RPMI8226 (cell line): ENCODE data around the gene OR2T11.
"Not testable (repeated sequence)": the region's sequence is repeated elsewhere in the genome, so short reads cannot be mapped to it uniquely, and the experiment has no call there.

ENCODE experiments used
- DNase-seq: peaks from one replicate; pipeline ENCODE4 v3.0.0-alpha.2; 2015

The OR2T11 gene, protein sequence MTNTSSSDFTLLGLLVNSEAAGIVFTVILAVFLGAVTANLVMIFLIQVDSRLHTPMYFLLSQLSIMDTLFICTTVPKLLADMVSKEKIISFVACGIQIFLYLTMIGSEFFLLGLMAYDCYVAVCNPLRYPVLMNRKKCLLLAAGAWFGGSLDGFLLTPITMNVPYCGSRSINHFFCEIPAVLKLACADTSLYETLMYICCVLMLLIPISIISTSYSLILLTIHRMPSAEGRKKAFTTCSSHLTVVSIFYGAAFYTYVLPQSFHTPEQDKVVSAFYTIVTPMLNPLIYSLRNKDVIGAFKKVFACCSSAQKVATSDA

DNA sequence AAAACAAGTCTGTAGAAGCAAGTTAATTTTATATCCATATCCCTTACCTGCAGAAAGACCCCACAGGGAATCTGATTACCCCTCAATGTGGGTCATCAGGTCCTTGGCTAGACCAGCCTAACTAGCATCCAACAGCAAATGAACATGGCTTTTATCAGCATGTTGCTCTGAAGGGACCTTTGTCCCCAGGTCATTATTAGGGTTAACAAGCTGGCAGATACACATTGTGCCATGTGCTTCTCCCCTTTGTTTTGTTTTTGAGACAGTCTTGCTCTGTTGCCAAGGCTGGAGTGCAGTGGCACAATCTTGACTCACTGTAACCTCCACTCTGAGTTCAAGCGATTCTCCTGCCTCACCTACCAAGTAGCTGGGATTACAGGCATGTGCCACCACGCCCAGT, at the start of gene OR2T11:
Gene OR2T11 (minus strand): TSS at position 101 of the 400 bp plus-strand sequence. CDS start 7,963 bp downstream, outside the sequence.
- not testable (repeated sequence) for DNase-seq

DNA sequence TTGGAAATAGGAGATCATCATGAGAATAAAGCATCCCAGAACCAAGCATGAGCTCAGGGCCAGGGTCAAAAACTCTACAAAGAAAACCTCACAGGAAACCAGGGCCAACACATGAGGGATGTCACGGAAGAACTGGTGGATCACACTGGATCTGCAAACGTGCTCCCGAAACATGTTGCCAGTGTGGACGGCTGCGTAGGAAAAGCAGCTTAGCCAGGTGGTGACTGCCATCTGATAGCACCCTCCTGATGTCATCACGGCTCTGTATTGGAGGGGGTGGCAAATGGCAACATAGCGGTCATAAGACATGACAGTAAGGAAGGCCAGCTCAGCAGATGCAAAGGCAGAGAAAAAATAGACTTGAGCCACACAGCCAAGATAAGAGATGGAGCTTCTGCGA, 46.8 kb upstream of the OR2T11 start:
- DNase-seq, result no peak

DNA sequence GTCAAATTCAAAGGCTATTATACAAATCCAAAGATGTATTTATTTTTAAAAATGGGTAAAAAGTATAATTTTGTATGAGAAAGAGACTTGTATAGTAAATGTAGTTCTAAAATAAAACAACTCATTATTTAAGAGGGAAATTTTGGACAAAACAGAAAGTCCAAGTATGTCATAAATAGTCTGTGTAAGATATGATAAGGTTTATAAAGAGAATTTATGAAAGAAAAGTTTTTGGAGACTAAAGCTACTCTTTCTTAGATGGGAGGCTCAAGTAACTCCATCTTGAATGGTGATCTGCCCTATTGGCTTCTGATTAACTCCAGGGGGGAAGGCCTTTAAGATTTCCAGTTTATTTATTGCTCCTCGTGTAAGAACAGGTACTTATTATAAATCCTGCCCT, 35.1 kb upstream of the OR2T11 start:
- DNase-seq, result no peak

DNA sequence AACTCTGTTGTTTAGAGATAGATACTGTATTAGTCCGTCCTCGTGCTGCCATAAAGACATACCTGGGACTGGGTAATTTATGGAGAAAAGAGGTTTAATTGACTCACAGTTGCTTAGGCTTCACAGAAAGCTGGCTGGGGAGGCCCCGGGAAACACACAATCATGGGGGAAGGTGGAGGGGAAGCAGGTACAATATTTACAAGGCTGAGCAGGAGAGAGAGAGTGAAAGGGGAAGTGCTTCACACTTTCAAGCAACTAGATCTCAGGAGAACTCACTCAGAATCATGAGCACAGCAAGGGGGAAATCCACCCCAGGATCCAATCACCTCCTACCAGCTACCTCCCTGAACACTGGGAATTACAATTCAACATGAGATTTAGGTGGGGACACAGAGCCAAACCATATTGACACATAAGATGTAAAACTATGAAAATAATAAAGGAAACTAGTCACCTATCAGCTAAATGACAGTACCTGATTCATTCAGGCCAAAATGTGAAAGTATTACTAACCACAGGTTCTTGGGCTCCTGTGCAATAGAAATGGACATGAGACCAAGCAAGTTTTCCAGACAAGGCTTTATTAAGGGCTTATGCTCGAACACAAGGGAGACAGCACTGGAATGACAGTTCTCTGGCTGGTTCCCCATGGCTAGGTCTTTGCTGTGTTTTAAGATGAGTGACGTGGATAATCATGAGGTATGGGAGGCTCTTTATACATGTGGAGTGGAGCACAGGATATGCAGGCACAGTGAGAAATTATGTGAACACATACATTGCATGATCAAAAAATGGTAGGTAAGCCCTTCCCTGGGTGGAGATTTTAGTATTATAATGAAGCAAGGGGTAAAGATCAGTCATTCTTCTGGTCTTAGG, 28.8 kb upstream of the OR2T11 start:
- DNase-seq, result not testable (repeated sequence)

DNA sequence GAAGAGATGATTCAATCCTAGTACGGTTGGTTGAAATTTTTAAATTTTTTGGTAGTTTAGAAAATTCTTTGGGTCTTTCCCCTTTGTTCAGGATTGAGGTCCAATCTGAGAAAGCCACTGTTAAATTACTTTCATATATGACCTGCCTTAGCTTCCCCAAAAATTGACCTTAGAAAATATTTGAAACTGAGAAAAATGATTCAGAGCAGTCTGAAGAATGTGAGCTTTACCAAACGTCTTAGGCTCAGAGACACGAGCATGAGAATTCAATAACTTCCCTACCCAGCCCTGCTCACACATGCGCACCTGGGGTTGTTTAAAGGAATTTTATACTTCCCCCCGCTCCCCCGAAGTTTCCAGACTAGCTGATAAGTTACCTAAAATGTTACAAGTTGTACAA, 21.9 kb upstream of the OR2T11 start:
- not testable (repeated sequence) for DNase-seq

DNA sequence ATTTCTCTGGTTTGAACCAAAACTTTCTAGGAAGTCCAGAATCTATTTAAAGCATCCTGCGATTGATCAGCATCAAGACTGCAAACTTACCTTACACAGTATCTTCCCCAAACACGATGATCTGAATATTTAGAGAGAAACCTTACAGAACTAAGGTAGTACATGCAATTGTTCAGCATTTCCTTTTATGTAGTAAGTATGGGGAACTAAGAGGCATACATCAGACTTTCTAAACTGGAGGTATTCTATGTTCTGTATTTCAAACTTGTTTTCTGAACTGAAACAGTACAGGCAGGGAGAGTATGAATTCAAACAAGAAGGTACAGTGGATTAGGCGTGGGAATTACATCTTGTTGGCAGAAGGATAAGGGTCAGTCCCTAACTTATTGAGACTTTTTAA, 20.5 kb upstream of the OR2T11 start, which contains the start of gene OR2T27:
Gene OR2T27 (minus strand): TSS at position 175 of the 400 bp plus-strand sequence. CDS start 4,644 bp downstream, outside the sequence.
- not testable (repeated sequence) for DNase-seq

DNA sequence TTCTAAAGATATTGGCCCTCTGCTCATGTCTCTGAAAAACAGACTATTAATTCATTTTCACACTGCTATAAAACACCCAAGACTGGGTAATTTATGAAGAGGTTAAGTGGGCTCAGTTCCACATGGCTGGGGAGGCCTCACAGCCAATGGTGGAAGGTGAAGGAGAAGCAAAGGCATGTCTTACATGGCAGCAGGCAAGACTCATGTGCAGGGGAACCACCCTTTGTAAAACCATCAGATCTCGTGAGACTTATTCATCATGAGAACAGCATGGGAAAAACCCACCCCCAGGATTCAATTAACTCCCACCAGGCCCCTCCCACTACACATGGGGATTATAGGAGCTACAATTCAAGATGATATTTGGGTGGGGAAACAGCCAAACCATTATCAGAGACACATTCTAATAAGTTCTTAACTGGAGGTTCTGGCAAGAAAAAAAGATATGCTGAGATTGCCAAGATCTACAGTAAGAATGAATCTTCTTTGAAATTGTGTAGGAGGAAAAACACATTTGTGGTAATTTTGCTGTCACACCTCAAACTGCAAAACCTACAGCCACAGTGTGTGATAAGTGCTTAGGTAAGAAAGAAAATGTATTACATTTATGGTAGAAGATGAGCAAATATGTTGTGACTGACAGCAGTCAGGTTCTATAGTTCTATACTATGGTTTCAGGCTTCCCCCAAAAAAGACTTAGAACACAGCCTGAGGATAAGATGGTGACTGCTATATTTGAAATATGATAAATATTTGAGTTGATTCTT, 14.1 kb upstream of the OR2T11 start:
- DNase-seq, result not testable (repeated sequence)

DNA sequence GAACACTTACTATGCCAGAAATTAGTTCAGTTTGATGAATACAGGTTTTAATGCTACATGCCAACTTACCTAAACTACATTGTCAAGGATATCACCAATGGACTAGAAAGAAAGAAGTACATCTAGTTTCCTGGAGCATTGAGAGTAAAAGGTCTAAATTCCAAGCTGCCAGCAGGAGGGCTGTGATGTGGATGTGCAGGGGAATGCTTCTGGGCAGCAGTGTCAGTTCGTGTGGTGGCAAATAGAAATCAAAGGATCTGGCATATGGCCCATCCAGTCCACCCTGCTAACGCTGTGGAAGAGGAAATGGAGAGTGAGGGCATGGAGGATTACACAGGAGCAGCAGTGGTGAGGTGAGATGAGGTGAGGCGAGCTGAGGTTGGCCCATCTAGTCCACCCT, 10.3 kb upstream of the OR2T11 start, which contains the start of gene OR2T35:
Gene OR2T35 (minus strand): TSS at position 101 of the 400 bp plus-strand sequence. CDS start 6,020 bp downstream, outside the sequence.
- DNase-seq, result not testable (repeated sequence)

DNA sequence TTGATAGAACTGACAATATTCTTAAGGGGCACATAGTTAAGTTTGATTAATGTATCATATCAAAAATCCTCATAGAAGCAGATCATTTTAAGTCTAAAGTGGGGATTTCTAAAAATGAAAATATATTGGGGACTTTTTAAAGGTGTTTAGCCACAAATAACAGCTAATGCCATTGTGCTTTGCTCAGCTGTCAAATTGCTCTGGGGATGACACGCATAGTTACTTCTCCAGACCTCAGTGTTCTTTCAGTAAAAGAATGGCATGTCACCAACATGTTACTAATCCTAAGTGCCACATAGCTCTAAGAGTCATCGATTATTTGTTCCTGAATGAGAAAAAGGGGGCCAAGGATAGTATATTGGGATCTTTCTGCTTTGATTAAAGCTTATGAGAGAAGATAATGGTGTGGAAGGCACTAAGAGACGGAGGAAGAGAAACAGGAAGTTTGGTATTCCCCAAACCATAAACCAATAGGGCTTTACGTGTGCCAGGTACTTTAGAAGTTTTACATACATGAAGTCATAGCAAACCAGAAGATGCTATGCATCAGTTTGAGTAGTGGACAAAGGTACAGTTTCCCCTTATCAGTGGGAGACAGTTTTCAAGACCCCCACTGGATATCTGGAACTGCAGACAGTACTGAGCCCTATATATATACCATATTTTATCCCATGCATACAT, 8.2 kb upstream of the OR2T11 start:
- DNase-seq, result not testable (repeated sequence)

DNA sequence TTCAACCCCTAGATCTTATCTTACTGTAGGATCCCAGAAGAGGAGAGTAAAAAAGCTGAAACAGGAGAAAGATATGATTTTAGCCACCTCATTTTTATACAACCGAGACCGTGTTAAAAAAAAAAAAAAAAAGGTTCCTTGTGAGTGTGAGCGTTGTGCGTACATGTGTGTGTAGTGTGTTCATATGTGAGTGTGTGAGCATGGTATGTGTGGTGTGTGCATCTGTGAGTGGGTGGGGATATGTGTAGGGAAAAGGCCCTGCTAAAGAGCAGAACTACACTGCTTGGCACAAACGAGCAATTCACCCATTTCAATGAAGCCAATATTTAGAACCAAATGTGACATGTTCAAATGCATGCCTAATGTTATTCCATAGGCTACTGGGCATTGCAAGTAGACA, 6.7 kb upstream of the OR2T11 start:
- DNase-seq, result not testable (repeated sequence)

DNA sequence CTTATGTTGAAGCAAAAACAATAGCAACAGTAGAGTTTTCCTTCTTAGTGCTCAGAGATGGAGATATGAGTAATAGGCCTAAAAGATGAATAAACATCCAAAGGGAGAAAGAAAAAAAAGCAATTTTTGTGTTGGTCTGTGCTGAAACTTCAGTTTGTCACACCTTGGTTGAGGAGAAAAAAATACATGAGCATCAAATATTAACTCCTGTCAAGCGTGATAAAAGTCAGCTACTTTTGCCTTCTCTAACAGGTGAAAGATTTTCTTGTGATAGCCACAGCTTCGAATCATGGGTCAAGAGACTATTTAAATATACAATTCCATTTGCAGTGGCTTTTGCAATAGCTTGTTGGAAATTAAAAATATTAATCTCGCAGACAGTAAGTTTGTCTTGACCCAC, 6.0 kb upstream of the OR2T11 start:
- DNase-seq, result not testable (repeated sequence)

DNA sequence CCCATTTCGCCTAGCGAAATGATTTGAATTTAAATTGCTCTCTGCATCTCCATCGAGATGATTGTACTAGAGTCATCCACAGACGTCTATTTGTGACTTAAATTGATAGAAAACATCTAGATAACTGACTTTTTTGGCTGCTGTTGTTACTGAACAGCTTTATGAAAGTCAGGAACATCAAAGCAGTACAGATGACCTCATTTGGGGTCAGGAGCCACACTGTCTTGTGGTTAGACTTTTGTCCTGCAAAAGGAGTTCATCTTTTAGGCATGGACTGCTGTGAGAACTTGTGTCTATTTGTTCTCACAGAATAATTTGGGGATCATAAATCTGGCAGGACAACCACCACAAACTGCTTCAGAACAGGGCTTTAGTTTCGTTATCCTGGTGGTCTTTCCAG, 4.8 kb upstream of the OR2T11 start:
- DNase-seq, result not testable (repeated sequence)

DNA sequence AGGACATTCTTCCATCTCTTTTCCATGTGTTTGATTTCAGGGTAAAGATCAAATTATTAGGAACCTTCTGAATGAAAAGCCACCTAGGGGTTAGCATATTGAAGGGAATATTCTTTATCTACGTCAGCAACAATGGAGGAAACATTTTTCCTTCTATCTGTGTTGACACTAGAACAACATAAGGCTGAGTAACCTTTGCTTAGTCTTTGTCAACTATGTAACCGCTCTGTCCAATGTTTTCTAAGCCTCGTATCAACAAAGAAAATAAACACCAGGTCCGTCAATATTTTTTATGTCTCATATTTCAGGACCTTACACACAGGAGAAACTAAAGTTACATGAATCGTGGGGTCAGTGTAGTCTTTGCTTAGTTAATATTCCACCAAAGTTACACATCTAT, 1.7 kb upstream of the OR2T11 start:
- DNase-seq, result not testable (repeated sequence)

DNA sequence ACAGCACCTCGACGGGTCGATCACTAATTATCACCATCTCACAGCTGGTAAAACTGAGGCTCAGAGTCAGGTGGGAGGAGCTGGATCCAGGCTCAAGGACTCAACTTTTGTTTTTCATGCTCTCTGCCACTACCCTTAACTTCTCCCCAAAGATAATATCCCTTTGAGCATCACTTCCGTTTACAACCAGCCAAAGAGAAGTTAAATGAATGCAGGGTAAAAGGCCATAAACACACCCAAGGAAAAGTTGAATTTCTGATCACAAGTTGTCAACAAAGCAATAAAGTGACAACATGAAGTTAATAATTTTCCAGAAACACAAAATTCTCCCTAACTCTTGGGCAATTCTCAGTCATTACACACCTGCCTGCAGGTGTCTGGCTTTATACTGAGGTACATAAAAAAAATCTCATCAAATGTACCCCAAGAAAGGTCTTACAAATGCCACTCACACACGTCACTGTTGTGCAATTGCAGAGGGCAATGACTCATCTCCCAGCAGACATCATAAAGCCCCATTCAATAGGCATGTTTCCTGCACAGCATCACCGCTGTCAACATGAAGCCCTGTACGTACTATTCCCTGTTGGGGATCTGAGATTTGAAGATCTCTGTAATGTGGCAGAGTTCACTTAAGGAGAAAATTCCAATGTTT, 3.4 kb downstream of the OR2T11 start:
- DNase-seq, result no peak

DNA sequence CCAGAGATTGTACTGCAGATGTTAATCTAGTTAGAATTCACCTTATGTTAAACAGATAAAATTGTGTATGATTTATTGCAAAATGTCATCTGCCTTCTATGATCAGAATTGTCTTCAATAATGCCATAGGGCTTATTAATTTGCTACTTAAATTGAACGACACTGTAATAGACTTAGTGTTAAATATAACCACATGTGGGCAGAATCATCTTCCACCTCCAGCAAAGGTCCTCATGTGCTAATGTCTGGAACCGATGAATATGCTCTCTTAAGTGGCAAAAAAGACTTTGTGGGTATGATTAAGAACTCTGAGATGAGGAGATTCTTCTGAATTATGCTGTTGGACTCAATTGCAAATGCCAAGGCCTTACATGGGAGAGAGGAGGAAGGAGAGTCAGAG, 4.3 kb downstream of the OR2T11 start:
- no peak for DNase-seq

DNA sequence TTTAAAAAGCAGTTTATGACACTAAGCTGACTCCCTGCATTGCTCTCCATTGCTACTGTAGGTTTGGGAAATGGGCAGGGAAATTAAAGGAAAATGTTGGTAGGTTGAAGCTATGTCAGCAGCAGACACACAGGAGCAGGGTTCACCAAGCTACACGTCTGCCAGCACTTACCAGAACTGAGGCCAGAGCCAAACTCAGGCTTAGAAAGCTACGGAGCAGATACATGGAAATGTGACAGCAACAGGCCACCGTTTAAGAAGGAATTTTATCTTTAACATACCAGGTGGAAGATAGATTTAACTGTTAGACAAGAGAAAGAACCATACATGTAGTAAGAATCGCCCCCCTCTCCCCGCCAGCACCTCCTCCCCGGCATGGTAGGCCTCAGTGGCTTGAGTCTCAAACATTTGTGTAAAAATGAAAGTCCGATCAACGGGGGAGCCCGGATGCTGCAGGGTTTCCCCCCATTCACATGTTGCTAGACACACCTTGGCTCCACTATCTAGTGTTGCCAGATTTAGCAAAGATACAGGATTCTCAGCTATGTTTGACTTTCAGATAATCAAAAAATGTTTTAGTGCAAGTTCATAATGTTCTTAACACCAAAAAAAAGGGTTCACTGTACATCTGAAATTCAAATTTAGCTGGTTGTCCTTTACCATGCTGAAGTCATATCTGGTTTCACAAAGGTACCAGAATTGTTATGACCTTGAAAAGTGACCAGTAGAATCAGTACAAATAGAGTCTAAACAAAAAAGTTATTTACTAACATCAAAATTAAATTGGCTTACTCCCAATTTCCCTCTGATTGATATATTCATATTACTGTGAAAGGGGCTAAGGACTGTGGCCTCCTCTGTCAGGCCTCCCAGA, 6.7 kb downstream of the OR2T11 start:
- no peak for DNase-seq

DNA sequence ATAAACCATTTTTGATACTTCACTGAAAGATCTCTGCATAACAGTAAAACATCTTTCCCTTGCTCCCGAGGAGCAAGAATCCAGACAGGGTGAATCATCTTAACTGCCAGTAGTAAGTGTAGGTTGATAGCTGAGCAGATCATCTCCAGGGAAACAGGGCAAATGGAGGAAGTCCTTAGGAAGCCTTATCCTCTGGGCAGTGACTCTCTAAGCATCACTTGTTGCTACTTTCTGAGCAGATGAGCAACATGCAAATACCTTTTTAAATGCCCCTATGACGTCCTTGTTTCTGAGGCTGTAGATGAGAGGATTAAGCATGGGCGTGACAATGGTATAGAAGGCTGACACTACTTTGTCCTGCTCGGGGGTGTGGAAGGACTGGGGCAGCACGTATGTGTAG, 8.9 kb downstream of the OR2T11 start:
- no peak for DNase-seq

DNA sequence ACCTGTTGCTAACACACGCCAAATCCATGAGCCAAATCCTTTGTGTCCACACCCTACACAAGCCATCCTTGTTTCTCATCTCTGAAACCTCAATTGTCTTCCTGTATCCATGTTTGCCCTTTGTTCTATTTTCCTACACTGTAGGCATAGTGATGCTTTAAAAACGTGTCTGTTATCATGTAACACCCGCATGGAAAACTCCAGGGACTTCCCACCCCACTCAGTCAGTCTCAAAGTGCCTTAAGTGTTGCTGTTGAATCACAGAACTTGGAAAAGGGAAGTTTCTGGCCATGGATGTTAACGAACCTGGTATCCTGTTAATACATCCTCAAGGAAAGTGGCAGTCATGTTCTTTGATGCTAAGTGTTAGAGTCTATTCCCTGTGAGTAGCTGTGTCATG, 9.7 kb downstream of the OR2T11 start:
- no peak for DNase-seq

DNA sequence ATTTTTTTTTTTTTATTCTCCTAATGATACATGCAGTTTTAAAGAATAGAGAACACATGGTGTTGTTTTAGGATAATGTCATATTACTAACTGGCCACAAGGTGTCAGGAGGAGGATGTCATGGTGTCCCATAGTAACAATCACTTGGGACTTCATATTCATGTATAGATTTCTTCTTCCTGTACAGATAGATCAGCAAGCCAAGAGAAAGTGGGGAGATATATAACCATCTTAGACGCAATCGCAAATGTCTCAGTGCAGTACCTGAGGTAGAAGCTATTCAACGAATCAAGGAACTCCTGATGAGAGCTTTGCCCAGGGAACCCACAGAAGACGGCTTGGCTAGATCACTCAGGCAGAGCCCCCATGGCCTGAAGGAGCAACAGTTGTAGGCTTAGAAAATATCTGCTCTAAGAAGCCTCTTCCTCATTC, 12.3 kb downstream of the OR2T11 start:
- no peak for DNase-seq

DNA sequence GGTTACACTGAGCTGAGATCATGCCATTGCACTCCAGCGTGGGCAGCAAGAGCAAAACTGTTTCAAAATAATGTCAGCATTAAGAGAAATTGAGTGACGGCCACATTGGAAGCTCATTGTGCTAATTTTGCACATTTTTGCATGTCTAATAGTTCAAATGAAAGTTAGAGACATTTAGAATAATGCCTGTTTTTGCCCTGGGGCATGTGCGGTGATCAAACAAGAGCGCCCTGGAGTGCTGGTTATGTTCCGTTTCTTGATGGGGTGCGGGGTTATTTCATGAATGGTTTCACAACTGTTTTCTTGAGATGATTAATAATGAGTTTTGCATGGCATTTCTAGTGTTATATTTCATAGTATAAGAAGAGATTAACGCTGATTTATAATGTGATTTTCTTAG, 13.1 kb downstream of the OR2T11 start:
- no peak for DNase-seq

DNA sequence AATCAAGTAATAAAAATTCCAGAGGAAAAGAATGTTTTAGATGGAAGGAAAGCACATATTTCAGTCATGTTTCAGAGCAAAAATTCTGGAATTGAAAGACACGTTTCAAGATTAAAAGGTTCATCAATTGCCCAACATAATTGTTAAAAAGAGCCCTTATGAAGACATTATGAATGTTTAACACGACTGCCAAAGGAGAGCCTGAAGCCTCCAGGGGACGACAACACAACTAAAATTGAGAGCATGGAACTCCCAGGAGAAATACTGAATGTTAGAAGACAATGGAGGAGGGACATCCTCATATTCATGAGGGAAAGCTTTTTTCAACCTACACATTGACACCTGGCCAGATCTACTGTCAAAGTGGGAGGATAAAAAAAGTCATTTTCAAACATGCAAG, 16.0 kb downstream of the OR2T11 start:
- no peak for DNase-seq
